GM12801 (cell line): ENCODE measurements around the gene ENTPD3.

Experiments used
- CTCF ChIP-seq: IDR thresholded peaks from one replicate; pipeline ENCODE4 v1.5.1; 2011; ENCODE audit warnings: control low read depth; ENCODE audit not compliant: insufficient read length; ENCODE audit errors: extremely low read depth

The ENTPD3 gene

GRCh38 chr3:40363674-40364073, 23.3 kb upstream of the ENTPD3 start:
- TF ChIP-seq CTCF, result no peak

GRCh38 chr3:40366203-40367162, 20.5 kb upstream of the ENTPD3 start:
- no peak for TF ChIP-seq CTCF

GRCh38 chr3:40369716-40370115, 17.3 kb upstream of the ENTPD3 start:
- no peak for TF ChIP-seq CTCF

GRCh38 chr3:40377822-40378221, 9.2 kb upstream of the ENTPD3 start:
- TF ChIP-seq CTCF, result no peak

- no peak for TF ChIP-seq CTCF
These were observed 7.2 kb upstream of the ENTPD3 start for GRCh38 chr3:40379674-40380306.

GRCh38 chr3:40381904-40382616, 4.9 kb upstream of the ENTPD3 start:
- TF ChIP-seq CTCF, result no peak

- TF ChIP-seq CTCF, result no peak
These were observed 4.4 kb upstream of the ENTPD3 start for GRCh38 chr3:40382617-40382979.
